NCI-H1105 (cell line): ENCODE data around the gene SDK1.
A peak's percentile ranks its signal among the peaks of the same experiment; 100 is the strongest.

ENCODE experiments used
- DNase-seq: peaks from one replicate; lab custom pipeline; 2025; lab: John Stamatoyannopoulos, UW

The SDK1 gene

GRCh38 chr7:3408814-3409595, 108.0 kb downstream of the SDK1 start:
- DNase-seq: peak; percentile 70

GRCh38 chr7:3412871-3413270, 111.8 kb downstream of the SDK1 start:
- DNase-seq: no peak

GRCh38 chr7:3415861-3416312, 114.8 kb downstream of the SDK1 start:
- peak; percentile 57 for DNase-seq

- no peak for DNase-seq
These were observed 115.4 kb downstream of the SDK1 start for GRCh38 chr7:3416453-3416852.

GRCh38 chr7:3425087-3425486, 124.0 kb downstream of the SDK1 start:
- no peak for DNase-seq

- no peak for DNase-seq
These were observed 125.0 kb downstream of the SDK1 start for GRCh38 chr7:3426064-3426463.

- no peak for DNase-seq
These were observed 126.9 kb downstream of the SDK1 start for GRCh38 chr7:3427957-3428356.

GRCh38 chr7:3429981-3430380, 128.9 kb downstream of the SDK1 start:
- no peak for DNase-seq

GRCh38 chr7:3430588-3430987, 129.5 kb downstream of the SDK1 start:
- no peak for DNase-seq

- DNase-seq: no peak
These were observed 130.3 kb downstream of the SDK1 start for GRCh38 chr7:3431306-3431705.

- DNase-seq: no peak
These were observed 131.9 kb downstream of the SDK1 start for GRCh38 chr7:3432911-3433310.

- DNase-seq: no peak
These were observed 133.6 kb downstream of the SDK1 start for GRCh38 chr7:3434611-3435010.

GRCh38 chr7:3436112-3436511, 135.1 kb downstream of the SDK1 start:
- DNase-seq: no peak

GRCh38 chr7:3436746-3437145, 135.7 kb downstream of the SDK1 start:
- no peak for DNase-seq

GRCh38 chr7:3437467-3437866, 136.4 kb downstream of the SDK1 start:
- DNase-seq: no peak

GRCh38 chr7:3438352-3438751, 137.3 kb downstream of the SDK1 start:
- DNase-seq: no peak

- no peak for DNase-seq
These were observed 138.4 kb downstream of the SDK1 start for GRCh38 chr7:3439333-3440030.

GRCh38 chr7:3440509-3440908, 139.5 kb downstream of the SDK1 start:
- DNase-seq: no peak

GRCh38 chr7:3443716-3444115, 142.7 kb downstream of the SDK1 start:
- DNase-seq: no peak

- no peak for DNase-seq
These were observed 145.7 kb downstream of the SDK1 start for GRCh38 chr7:3446786-3447185.

GRCh38 chr7:3451701-3452100, 150.6 kb downstream of the SDK1 start:
- DNase-seq: no peak

GRCh38 chr7:3453398-3453797, 152.3 kb downstream of the SDK1 start:
- no peak for DNase-seq

- no peak for DNase-seq
These were observed 154.9 kb downstream of the SDK1 start for GRCh38 chr7:3455806-3456595.
